GM23338 (cell line): Measurements from ENCODE around the gene SIRT7. TPM values are rescaled to one million over a fixed set of nuclear protein-coding genes. Genes with fewer than 3 reads are reported as not detected.

Experiments
- ATAC-seq: fragments of 200-7000 bp; cut with Tn5 transposase; 3 replicates; pipeline ENCODE4 v1.9.1; 2020
- DNase-seq: peaks from one replicate; pipeline ENCODE4 v3.0.0-alpha.2; 2015; ENCODE audit warnings: low spot score
- H2AFZ ChIP-seq: fragments of 200-600 bp; sonication (generic); 2 replicates; pipeline ENCODE4 v1.8.0; 2016; ENCODE audit warnings: antibody characterized with exemption, mild to moderate bottlenecking, moderate library complexity
- H3F3A ChIP-seq: fragments of 200-600 bp; sonication (generic); replicated peaks from 2 replicates; pipeline ENCODE4 v1.8.0; 2017; ENCODE audit warnings: antibody characterized with exemption, mixed run types, low read depth
- H3K27ac ChIP-seq: fragments of 200-600 bp; sonication (generic); 2 replicates; pipeline ENCODE4 v1.6.1; 2016; ENCODE audit warnings: low read depth
- H3K27me3 ChIP-seq: fragments of 200-600 bp; sonication (generic); 2 replicates; pipeline ENCODE4 v1.8.0; 2016; ENCODE audit warnings: mild to moderate bottlenecking, mixed run types, moderate library complexity; ENCODE audit not compliant: insufficient read depth
- H3K36me3 ChIP-seq: fragments of 200-600 bp; sonication (generic); 2 replicates; pipeline ENCODE4 v1.8.0; 2016; ENCODE audit warnings: mild to moderate bottlenecking; ENCODE audit not compliant: insufficient read depth
- H3K4me1 ChIP-seq: fragments of 200-600 bp; sonication (generic); 2 replicates; pipeline ENCODE4 v1.8.0; 2016; ENCODE audit warnings: mild to moderate bottlenecking, moderate library complexity; ENCODE audit not compliant: insufficient read depth
- H3K4me2 ChIP-seq: fragments of 200-600 bp; sonication (generic); 2 replicates; pipeline ENCODE4 v1.7.1; 2017; ENCODE audit warnings: mixed run types
- H3K4me3 ChIP-seq: fragments of 200-600 bp; sonication (generic); 2 replicates; pipeline ENCODE4 v1.6.1; 2016; ENCODE audit warnings: mixed run types
- H3K79me2 ChIP-seq: fragments of 200-600 bp; sonication (generic); replicated peaks from 2 replicates; pipeline ENCODE4 v1.8.0; 2017; ENCODE audit warnings: mild to moderate bottlenecking; ENCODE audit not compliant: insufficient read depth
- H3K9me2 ChIP-seq: fragments of 200-600 bp; sonication (generic); 2 replicates; pipeline ENCODE4 v1.8.0; 2017; ENCODE audit not compliant: insufficient read depth
- H4K20me1 ChIP-seq: fragments of 200-600 bp; sonication (generic); replicated peaks from 2 replicates; pipeline ENCODE4 v1.8.0; 2017; ENCODE audit warnings: mild to moderate bottlenecking; ENCODE audit not compliant: insufficient read depth
- H3K27ac Mint-ChIP-seq: 2 replicates; pipeline ENCODE4 v1.8.0; 2020; ENCODE audit warnings: inconsistent platforms, mild to moderate bottlenecking, moderate library complexity, mixed read lengths
- H3K27me3 Mint-ChIP-seq: 3 replicates; pipeline ENCODE4 v1.8.0; 2022; ENCODE audit warnings: low read depth, mild to moderate bottlenecking, moderate library complexity, mixed read lengths, inconsistent platforms; ENCODE audit not compliant: insufficient read depth, poor library complexity
- H3K36me3 Mint-ChIP-seq: 3 replicates; pipeline ENCODE4 v1.8.0; 2021; ENCODE audit warnings: low read depth, mild to moderate bottlenecking, inconsistent platforms, moderate library complexity, mixed read lengths
- H3K4me1 Mint-ChIP-seq: 3 replicates; pipeline ENCODE4 v1.8.0; 2020; ENCODE audit warnings: mild to moderate bottlenecking, inconsistent platforms, mixed read lengths
- H3K4me3 Mint-ChIP-seq: 3 replicates; pipeline ENCODE4 v1.8.0; 2021; ENCODE audit warnings: moderate library complexity, mild to moderate bottlenecking, inconsistent platforms, mixed read lengths
- H3K9me3 Mint-ChIP-seq: 3 replicates; pipeline ENCODE4 v1.8.0; 2020; ENCODE audit warnings: moderate library complexity, mild to moderate bottlenecking, inconsistent platforms, mixed read lengths
- CREB1 ChIP-seq: fragments of 250-450 bp; sonication (Bioruptor Pico); IDR thresholded peaks from 2 replicates; pipeline ENCODE4 v1.5.0; 2020; ENCODE audit warnings: low read depth, mild to moderate bottlenecking, moderate library complexity
- CTCF ChIP-seq, 2 experiments: fragments of 200-600 bp in 1 of 2; sonication (generic) in 1 of 2; conservative IDR thresholded peaks; 2 replicates each; pipeline versions ENCODE4 v1.5.1 to v1.6.1; 2016 to 2017; ENCODE audit warnings: antibody characterized with exemption in 2 of 2, low read depth in 2 of 2, mild to moderate bottlenecking in 2 of 2, moderate library complexity in 1 of 2
- ETS1 ChIP-seq: IDR thresholded peaks from 2 replicates; pipeline ENCODE4 v1.6.1; 2016; ENCODE audit warnings: antibody characterized with exemption
- EZH2phosphoT487 ChIP-seq: fragments of 200-600 bp; sonication (generic); IDR thresholded peaks from one replicate; pipeline ENCODE4 v1.8.1; 2018; ENCODE audit warnings: antibody characterized with exemption; ENCODE audit not compliant: unreplicated experiment
- NANOG ChIP-seq: IDR thresholded peaks from 2 replicates; pipeline ENCODE4 v1.6.1; 2016; ENCODE audit warnings: antibody characterized with exemption, borderline replicate concordance
- POLR2AphosphoS5 ChIP-seq: IDR thresholded peaks from 2 replicates; pipeline ENCODE4 v1.6.1; 2016; ENCODE audit warnings: antibody characterized with exemption, low read depth
- REST ChIP-seq: IDR thresholded peaks from one replicate; pipeline ENCODE4 v1.6.1; 2018; ENCODE audit warnings: antibody characterized with exemption; ENCODE audit not compliant: unreplicated experiment
- STAT1 ChIP-seq: IDR thresholded peaks from one replicate; pipeline ENCODE4 v1.6.1; 2016; ENCODE audit warnings: antibody characterized with exemption; ENCODE audit not compliant: unreplicated experiment
- polyA plus RNA-seq: library from polyadenylated mRNA; unstranded; fragments of >200 nt; fragmentation: Nextera tagmentation; extraction: Ambion mirVana; gene quantifications from 2 replicates; pipeline ENCODE4 v1.2.1, GENCODE V29; 2016
- total RNA-seq: library from RNA; depleted of rRNA; stranded (reverse); fragments of >200 nt; shearing (Covaris generic); gene quantifications from 2 replicates; pipeline ENCODE4 v1.2.3, GENCODE V29; 2014

The SIRT7 gene
- total and polyA plus RNA-seq, 2 experiments from 2014 or later: 16.3 to 20.8 TPM

GRCh38 chr17:81931557-81932332 lies 13.8 kb upstream of the SIRT7 start:
- Histone ChIP-seq H4K20me1 (no peaks in the 10 kb centered on the region; the same call in 1 of the 2 replicates), H3K4me1 (no peaks in the 10 kb centered on the region; the same call in 1 of the 2 replicates), H3K27me3 (peaks cover 10% of the 10 kb centered on the region; the same call in 1 of the 2 replicates), H3K4me3 (no peak overlapping the region), H3F3A (peaks cover 10% of the 10 kb centered on the region), H3K4me2 (no peak overlapping the region), H3K36me3 (no peaks in the 10 kb centered on the region), H2AFZ (no peak overlapping the region), H3K9me2 (no peaks in the 10 kb centered on the region), H3K79me2 (peaks cover 14% of the 10 kb centered on the region), H3K27ac (no peak overlapping the region)
- Mint-ChIP-seq H3K27ac (no peak overlapping the region; the same call in 1 of the 2 replicates), H3K36me3 (peaks cover 35% of the 10 kb centered on the region), H3K9me3 (no peaks in the 10 kb centered on the region), H3K27me3 (peaks cover 25% of the 10 kb centered on the region), H3K4me3 (peak overlapping the region; percentile 20; the same call in 1 of the 3 replicates), H3K4me1 (peaks cover 11% of the 10 kb centered on the region)
- no peak for DNase-seq
- TF ChIP-seq CREB1 (CRISPR knock-in tag): no peak
- TF ChIP-seq NANOG: no peak
- no peak for TF ChIP-seq REST
- peak; percentile 77 for TF ChIP-seq POLR2AphosphoS5
- no peak for TF ChIP-seq EZH2phosphoT487
- TF ChIP-seq STAT1: no peak
- TF ChIP-seq CTCF (conservative IDR thresholded peaks at IDR 0.05; ENCODE audit: low read depth in 2 of 2): peak in 1 of 2 experiments; percentile 32; a peak in 1 of 4 replicates
- TF ChIP-seq ETS1: no peak
- ATAC-seq: no peak
